ENCODE data around the gene MTRR.

Gene MTRR

GRCh38 chr5:7868773-7869473, at the start of gene MTRR, which contains the start of gene FASTKD3:
Gene MTRR, plus strand, starts transcription at chr5:7869148. Its CDS starts 1,647 bp downstream, at chr5:7870795.
Gene FASTKD3, minus strand, starts transcription at chr5:7869031. Its CDS starts 948 bp downstream, at chr5:7868083.
- peak; percentile 72 to 74 for DNase-seq (ENCODE audit: low read depth in 2 of 2)

- DNase-seq (ENCODE audit: low read depth in 2 of 2): no peak
These were observed 46.5 kb upstream of the MTRR start for GRCh38 chr5:7822449-7822848.

GRCh38 chr5:7823594-7823993, 45.4 kb upstream of the MTRR start:
- DNase-seq (ENCODE audit: low read depth in 2 of 2): no peak

GRCh38 chr5:7824995-7825394, 44.0 kb upstream of the MTRR start:
- no peak for DNase-seq (ENCODE audit: low read depth in 2 of 2)

- DNase-seq (ENCODE audit: low read depth in 2 of 2): no peak
These were observed 43.3 kb upstream of the MTRR start for GRCh38 chr5:7825630-7826029.

GRCh38 chr5:7827610-7828009, 41.3 kb upstream of the MTRR start:
- DNase-seq (ENCODE audit: low read depth in 2 of 2): no peak

- DNase-seq (ENCODE audit: low read depth in 2 of 2): no peak
These were observed 40.7 kb upstream of the MTRR start for GRCh38 chr5:7828269-7828668.

- DNase-seq (ENCODE audit: low read depth in 2 of 2): no peak
These were observed 34.0 kb upstream of the MTRR start for GRCh38 chr5:7834982-7835381.

GRCh38 chr5:7837403-7837802, 31.5 kb upstream of the MTRR start:
- DNase-seq (ENCODE audit: low read depth in 2 of 2): no peak

GRCh38 chr5:7842531-7842930, 26.4 kb upstream of the MTRR start:
- no peak for DNase-seq (ENCODE audit: low read depth in 2 of 2)

- DNase-seq (ENCODE audit: low read depth in 2 of 2): no peak
These were observed 24.0 kb upstream of the MTRR start for GRCh38 chr5:7844901-7845300.

- no peak for DNase-seq (ENCODE audit: low read depth in 2 of 2)
These were observed 23.4 kb upstream of the MTRR start for GRCh38 chr5:7845557-7845956.

- DNase-seq (ENCODE audit: low read depth in 2 of 2): no peak
These were observed 22.6 kb upstream of the MTRR start for GRCh38 chr5:7846327-7846726.

- DNase-seq (ENCODE audit: low read depth in 2 of 2): no peak
These were observed 20.7 kb upstream of the MTRR start for GRCh38 chr5:7848296-7848695.

- no peak for DNase-seq (ENCODE audit: low read depth in 2 of 2)
These were observed 19.1 kb upstream of the MTRR start for GRCh38 chr5:7849681-7850394.

- DNase-seq (ENCODE audit: low read depth in 2 of 2): no peak
These were observed 18.3 kb upstream of the MTRR start, which contains the start of gene CFAP90 for GRCh38 chr5:7850395-7851239. Gene CFAP90, minus strand, starts transcription at chr5:7851133. Its CDS starts 112 bp downstream, at chr5:7851021.

GRCh38 chr5:7851240-7851592, 17.7 kb upstream of the MTRR start:
- DNase-seq (ENCODE audit: low read depth in 2 of 2): no peak

- DNase-seq (ENCODE audit: low read depth in 2 of 2): no peak
These were observed 17.2 kb upstream of the MTRR start for GRCh38 chr5:7851617-7852289.

GRCh38 chr5:7852542-7852941, 16.4 kb upstream of the MTRR start:
- DNase-seq (ENCODE audit: low read depth in 2 of 2): no peak

GRCh38 chr5:7852988-7853387, 16.0 kb upstream of the MTRR start:
- no peak for DNase-seq (ENCODE audit: low read depth in 2 of 2)

- DNase-seq (ENCODE audit: low read depth in 2 of 2): no peak
These were observed 13.3 kb upstream of the MTRR start for GRCh38 chr5:7855611-7856010.

- no peak for DNase-seq (ENCODE audit: low read depth in 2 of 2)
These were observed 12.1 kb upstream of the MTRR start for GRCh38 chr5:7856855-7857254.

All from fibroblast of skin of left biceps (primary cell).